ACHN (cell line): ENCODE results near the gene P2RY12.

Source experiments
- DNase-seq: peaks from one replicate; pipeline ENCODE4 v3.0.0-alpha.2; 2015
- in situ Hi-C: cut with HindIII; loops from 2 replicates; pipeline ENCODE4 v1.10.0; 2017; ENCODE audit warnings: low sequenced_read_pairs, low pct_ligation_motif_present, low pct_unique_long_range_greater_than_20kb

The P2RY12 gene

GRCh38 chr3:151357463-151357850 is 27.1 kb downstream of the P2RY12 start:
- in situ Hi-C loops = no loop called here
- no peak for DNase-seq

DNA sequence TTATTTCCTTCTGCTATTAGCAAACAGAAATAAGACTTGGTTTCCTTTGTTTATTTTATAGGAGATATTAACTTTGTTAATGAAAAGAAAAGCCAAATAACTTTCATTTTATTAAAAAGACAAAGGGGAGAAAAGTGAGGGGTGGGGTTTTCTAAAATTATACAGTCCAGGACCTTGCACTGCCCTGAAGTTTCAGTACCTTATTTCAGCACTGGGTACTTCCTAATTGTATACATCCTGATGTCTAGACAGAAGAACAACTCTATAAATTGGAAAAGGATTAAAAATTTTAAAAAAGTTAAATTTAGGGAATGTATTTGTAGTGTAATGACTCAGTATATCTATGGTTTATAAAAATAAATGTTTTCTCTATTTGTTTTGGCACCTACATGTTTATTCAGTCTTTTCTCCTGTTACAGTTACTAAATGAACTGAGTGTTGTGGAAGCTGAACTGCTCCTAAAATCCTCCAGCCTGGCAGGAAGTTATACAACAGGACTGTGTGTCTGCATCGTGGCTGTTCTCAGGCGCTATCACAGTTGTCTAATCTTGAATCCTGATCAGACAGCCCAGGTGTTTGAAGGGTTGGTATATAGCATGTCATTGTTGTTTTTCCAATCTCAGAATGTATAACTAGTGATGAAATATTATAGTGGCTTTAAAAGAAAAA is 27.6 kb downstream of the P2RY12 start:
- in situ Hi-C loops = no loop called here
- DNase-seq = no peak

DNA sequence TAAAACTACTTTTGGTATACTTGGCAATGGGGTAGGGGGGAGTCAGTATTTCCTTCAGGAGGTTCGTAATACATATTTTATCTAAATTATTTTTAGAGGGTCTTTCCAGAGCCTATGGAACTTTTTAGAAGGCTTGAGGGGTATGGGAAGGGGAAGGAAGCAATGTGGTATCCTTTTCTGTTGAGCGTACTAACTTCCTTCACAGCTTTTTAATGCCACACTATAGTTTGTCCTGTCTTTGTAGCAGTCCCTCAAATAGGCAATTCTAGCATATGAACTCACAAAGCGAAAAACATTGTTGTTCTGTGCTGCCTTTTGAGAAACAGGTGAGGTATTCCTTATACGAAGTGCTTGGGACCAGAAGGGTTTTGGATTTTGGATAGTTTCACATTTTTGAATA is 32.9 kb downstream of the P2RY12 start:
- in situ Hi-C loops = no loop called here
- DNase-seq = no peak

GRCh38 chr3:151351219-151351618 is 33.3 kb downstream of the P2RY12 start:
- in situ Hi-C loops = no loop called here
- DNase-seq = no peak

- no peak for DNase-seq
- in situ Hi-C loops = no loop called here
These were observed 33.9 kb downstream of the P2RY12 start for GRCh38 chr3:151350656-151351055.

DNA sequence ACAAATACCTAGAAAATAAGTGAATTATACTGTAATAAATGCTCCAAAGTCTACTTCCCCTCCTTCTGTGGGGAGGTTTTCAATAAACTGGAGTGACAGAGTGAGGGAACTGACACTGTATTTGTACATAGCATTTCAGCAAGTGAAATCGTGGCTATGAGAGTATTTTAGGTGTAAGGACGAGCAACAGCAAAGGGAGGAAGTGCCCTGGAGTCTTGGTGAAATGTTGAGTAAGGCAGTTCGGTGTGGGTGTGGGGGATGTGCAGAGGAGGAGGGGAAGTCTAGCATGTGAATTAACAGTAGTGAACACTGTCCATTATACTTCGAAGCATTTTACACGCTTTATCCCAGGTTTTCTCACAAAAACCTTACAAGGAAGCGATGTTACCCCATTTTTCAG is 37.1 kb downstream of the P2RY12 start:
- in situ Hi-C loops = no loop called here

GRCh38 chr3:151346292-151346691 is 38.3 kb downstream of the P2RY12 start:
- DNase-seq = no peak
- in situ Hi-C loops = no loop called here

More for the DNA sequence above, 37.1 kb downstream of the P2RY12 start:
- DNase-seq = no peak

- in situ Hi-C loops = no loop called here
- DNase-seq = peak; percentile 49
These were observed 38.7 kb downstream of the P2RY12 start for GRCh38 chr3:151345859-151346258.

- in situ Hi-C loops = no loop called here
- DNase-seq = no peak
These were observed 52.9 kb downstream of the P2RY12 start for GRCh38 chr3:151331696-151332095.

GRCh38 chr3:151330899-151331298 is 53.7 kb downstream of the P2RY12 start:
- in situ Hi-C loops = no loop called here
- no peak for DNase-seq

GRCh38 chr3:151330379-151330778 is 54.2 kb downstream of the P2RY12 start:
- DNase-seq = no peak
- in situ Hi-C loops = no loop called here

- in situ Hi-C loops = no loop called here
These were observed 55.2 kb downstream of the P2RY12 start, which contains the start of gene P2RY13 for GRCh38 chr3:151329363-151329762. P2RY13 (minus strand) TSS chr3:151329549; CDS start chr3:151329528, 21 bp downstream.

GRCh38 chr3:151328298-151328995 is 56.1 kb downstream of the P2RY12 start:
- DNase-seq = peak; percentile 35
- in situ Hi-C loops = no loop called here

More at GRCh38 chr3:151329363-151329762, 55.2 kb downstream of the P2RY12 start, which contains the start of gene P2RY13:
- no peak for DNase-seq

DNA sequence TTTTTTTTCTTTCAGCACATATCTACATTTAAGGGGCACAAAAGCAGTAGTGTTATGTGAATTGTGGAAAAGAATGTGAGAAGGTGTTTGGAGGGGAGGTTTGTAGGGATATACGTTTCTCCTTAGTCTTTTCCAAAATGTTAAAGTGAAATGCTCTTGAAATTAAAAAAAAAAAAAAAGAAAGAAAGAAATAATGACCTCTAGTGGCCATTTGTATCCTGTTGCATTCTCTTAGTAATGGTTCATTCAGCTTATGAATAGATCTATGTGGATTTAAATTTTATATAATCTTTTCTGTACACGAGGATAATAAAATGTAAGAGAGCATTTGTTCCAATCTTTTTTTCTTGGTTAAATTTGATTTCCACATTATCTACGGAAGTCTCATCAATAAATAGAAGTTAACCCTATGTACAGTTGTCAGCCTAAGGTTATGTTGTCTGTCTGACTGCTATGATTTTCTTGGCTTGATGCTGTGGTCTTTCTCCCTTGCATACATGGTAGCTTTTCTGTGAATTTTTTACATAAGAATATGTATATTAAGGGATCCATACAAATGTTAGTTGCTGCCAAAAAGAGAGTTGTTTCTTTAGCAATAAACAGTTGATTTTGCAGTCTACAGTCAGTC is 56.9 kb downstream of the P2RY12 start:
- in situ Hi-C loops = no loop called here
- peak; percentile 55 for DNase-seq

- in situ Hi-C loops = no loop called here
- DNase-seq = no peak
These were observed 62.0 kb downstream of the P2RY12 start for GRCh38 chr3:151322511-151322910.

- no peak for DNase-seq
- in situ Hi-C loops = no loop called here
These were observed 63.0 kb downstream of the P2RY12 start for GRCh38 chr3:151321526-151321925.

DNA sequence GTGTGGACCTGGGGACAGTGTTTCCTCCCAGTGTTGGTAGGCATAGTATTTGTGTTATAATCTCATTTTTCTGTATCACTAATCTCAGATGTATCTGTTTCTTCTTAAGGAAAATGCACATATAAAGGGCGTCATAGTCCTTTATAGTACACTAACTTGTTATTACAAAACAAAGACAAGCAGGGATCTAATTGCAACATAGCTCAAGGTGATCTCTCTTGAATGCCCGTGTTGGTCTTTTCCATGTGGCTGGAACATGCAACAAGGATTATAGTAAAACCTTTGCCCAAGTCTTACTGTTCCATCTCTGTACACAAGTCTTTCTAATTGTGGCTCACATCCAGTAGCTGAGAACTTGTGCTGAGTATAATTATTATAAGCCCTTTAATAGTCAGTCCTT is 64.4 kb downstream of the P2RY12 start:
- no peak for DNase-seq
- in situ Hi-C loops = no loop called here

- in situ Hi-C loops = no loop called here
- DNase-seq = no peak
These were observed 64.9 kb downstream of the P2RY12 start for GRCh38 chr3:151319628-151320027.

GRCh38 chr3:151318991-151319390 is 65.6 kb downstream of the P2RY12 start:
- DNase-seq = no peak
- in situ Hi-C loops = no loop called here

- no peak for DNase-seq
- in situ Hi-C loops = no loop called here
These were observed 66.2 kb downstream of the P2RY12 start for GRCh38 chr3:151318313-151318712.
